Measurements from ENCODE around the gene SLC4A3.

- no peak for TF ChIP-seq CTCF (IDR thresholded peaks at IDR 0.05; ENCODE audit: low read depth, low read length)
- TF ChIP-seq EZH2phosphoT487 (IDR thresholded peaks at IDR 0.05; ENCODE audit: low read depth): no peak
Measured at GRCh38 chr2:219615894-219616293, 11.5 kb upstream of the SLC4A3 start.

Measured in OCI-LY3 (cell line).